RWPE2 (cell line): Measurements from ENCODE around the gene KIAA1671.

Experiments used
- ATAC-seq: fragments of 200-7000 bp; cut with Tn5 transposase; 3 replicates; pipeline ENCODE4 v1.9.1; 2021; ENCODE audit warnings: low read depth
- DNase-seq: peaks from one replicate; pipeline ENCODE4 v3.0.0-alpha.2; 2020; ENCODE audit warnings: low spot score
- H3K27ac ChIP-seq: fragments of 450-650 bp; 2 replicates; pipeline ENCODE4 v1.5.1; 2017; ENCODE audit warnings: mild to moderate bottlenecking; ENCODE audit not compliant: poor library complexity, severe bottlenecking
- H3K27me3 ChIP-seq: fragments of 250-450 bp; sonication (Bioruptor Pico); 2 replicates; pipeline ENCODE4 v1.5.1; 2021; ENCODE audit warnings: mild to moderate bottlenecking, moderate library complexity; ENCODE audit not compliant: insufficient read depth, poor library complexity, severe bottlenecking
- H3K36me3 ChIP-seq: fragments of 250-450 bp; sonication (Bioruptor Pico); 2 replicates; pipeline ENCODE4 v1.5.1; 2020; ENCODE audit warnings: low read depth, mild to moderate bottlenecking, moderate library complexity
- H3K4me1 ChIP-seq: fragments of 250-450 bp; sonication (Bioruptor Pico); 2 replicates; pipeline ENCODE4 v1.5.1; 2021; ENCODE audit warnings: mild to moderate bottlenecking, moderate library complexity; ENCODE audit not compliant: insufficient read depth, poor library complexity, severe bottlenecking
- H3K4me3 ChIP-seq: fragments of 250-450 bp; sonication (Bioruptor Pico); 2 replicates; pipeline ENCODE4 v1.5.1; 2021; ENCODE audit warnings: mild to moderate bottlenecking, moderate library complexity; ENCODE audit not compliant: severe bottlenecking
- H3K9me3 ChIP-seq: fragments of 250-450 bp; sonication (Bioruptor Pico); 2 replicates; pipeline ENCODE4 v1.5.1; 2021; ENCODE audit warnings: mild to moderate bottlenecking, moderate library complexity; ENCODE audit not compliant: severe bottlenecking
- CTCF ChIP-seq: fragments of 450-650 bp; IDR thresholded peaks from one replicate; pipeline ENCODE4 v1.5.1; 2017; ENCODE audit warnings: mild to moderate bottlenecking, moderate library complexity; ENCODE audit not compliant: poor library complexity, severe bottlenecking

KIAA1671 gene

DNA sequence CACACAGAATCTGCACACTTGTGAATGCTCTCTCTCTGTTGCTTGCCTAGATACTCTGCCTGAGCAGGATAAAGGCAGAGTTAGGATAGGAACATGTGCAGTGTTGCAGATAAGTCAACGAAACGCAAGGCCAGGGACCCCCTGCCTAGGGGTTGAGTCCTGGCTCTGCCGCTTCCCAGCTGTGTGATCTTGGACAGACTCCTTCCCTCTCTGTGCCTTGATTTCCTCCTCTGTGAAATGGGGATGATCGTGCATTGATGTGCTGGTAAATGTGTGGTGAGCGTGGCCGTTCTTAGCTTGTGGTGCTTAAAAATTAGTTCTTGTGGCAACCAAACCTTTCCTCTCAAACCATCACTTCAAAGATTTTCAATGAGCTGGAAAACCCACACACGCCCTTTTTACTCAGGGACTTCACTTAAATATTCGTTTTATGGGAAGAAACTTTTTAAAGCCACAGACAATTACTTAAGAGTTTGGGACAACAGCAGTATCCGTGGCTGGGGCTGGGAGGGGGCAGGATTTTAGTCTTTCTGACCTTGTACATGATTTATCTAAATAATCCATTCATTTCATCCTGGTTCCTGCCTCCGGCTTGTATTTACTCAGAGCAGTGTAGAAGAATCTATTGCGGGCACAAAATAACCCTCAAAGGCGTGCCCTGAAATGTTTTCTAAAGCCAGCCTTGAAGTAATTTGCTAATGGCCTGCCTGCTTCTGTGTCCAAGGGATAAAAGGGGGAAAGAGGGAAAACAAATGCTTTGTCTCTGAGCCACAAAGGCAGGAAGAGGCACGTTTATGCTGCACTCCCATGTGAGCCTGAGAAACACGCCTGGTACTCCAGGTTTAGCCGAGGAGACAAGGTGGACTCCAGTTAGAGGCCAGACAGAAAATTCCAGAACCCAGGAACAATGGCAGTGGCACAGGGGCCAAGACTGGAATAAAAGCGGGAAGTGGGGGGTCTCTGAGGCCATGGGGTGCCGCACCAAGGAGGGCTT is 162.2 kb downstream of the KIAA1671 start:
- Histone ChIP-seq H3K4me3 (no peak overlapping the region), H3K9me3 (no peaks in the 10 kb centered on the region), H3K36me3 (peaks cover 9% of the 10 kb centered on the region; the same call in 1 of the 2 replicates), H3K4me1 (peaks cover 37% of the 10 kb centered on the region), H3K27me3 (no peaks in the 10 kb centered on the region), H3K27ac (peak overlapping the region; percentile 78)
- DNase-seq (no peak), ATAC-seq (0 out of 3 replicates have a peak, but pooled peaks have one; percentile 2)
- TF ChIP-seq CTCF = no peak

GRCh38 chr22:25119609-25120008 is 167.1 kb downstream of the KIAA1671 start:
- no peak for DNase-seq
- Histone ChIP-seq H3K27me3 (no peaks in the 10 kb centered on the region), H3K9me3 (no peaks in the 10 kb centered on the region), H3K4me3 (no peak overlapping the region), H3K4me1 (peaks cover 19% of the 10 kb centered on the region), H3K36me3 (peaks cover 14% of the 10 kb centered on the region; the same call in 1 of the 2 replicates), H3K27ac (peak overlapping the region; percentile 41)
- no peak for ATAC-seq
- no peak for TF ChIP-seq CTCF

GRCh38 chr22:25120093-25120561 is 167.6 kb downstream of the KIAA1671 start:
- peak; percentile 61; the same call in 2 of the 3 replicates for ATAC-seq
- peak overlapping the region; percentile 41 for H3K27ac ChIP-seq
- H3K9me3 ChIP-seq = no peaks in the 10 kb centered on the region

GRCh38 chr22:25120761-25121212 is 168.3 kb downstream of the KIAA1671 start:
- ATAC-seq = no peak
- no peak for TF ChIP-seq CTCF
- H3K4me3 ChIP-seq = no peak overlapping the region
- H3K9me3 ChIP-seq = no peaks in the 10 kb centered on the region
- peaks cover 11% of the 10 kb centered on the region for H3K4me1 ChIP-seq
- H3K27ac ChIP-seq = peak overlapping the region; percentile 41
- no peak for DNase-seq
- peaks cover 9% of the 10 kb centered on the region; the same call in 1 of the 2 replicates for H3K36me3 ChIP-seq
- H3K27me3 ChIP-seq = no peaks in the 10 kb centered on the region

More at GRCh38 chr22:25120093-25120561, 167.6 kb downstream of the KIAA1671 start:
- TF ChIP-seq CTCF = no peak
- H3K4me1 ChIP-seq = peaks cover 14% of the 10 kb centered on the region
- H3K36me3 ChIP-seq = peaks cover 14% of the 10 kb centered on the region; the same call in 1 of the 2 replicates
- no peak overlapping the region for H3K4me3 ChIP-seq
- no peaks in the 10 kb centered on the region for H3K27me3 ChIP-seq
- DNase-seq = no peak
